Caco-2 (cell line): ENCODE data around the gene GLUL. TPM values are rescaled to one million over a fixed set of nuclear protein-coding genes. Genes with fewer than 3 reads are reported as not detected.

ENCODE experiments used
- BruUV-seq: library from RNA; stranded (reverse); fragments of 400-500 nt; replicated peaks from 2 replicates; lab custom pipeline; 2021; lab: Mats Ljungman, UMichigan
- CTCF ChIA-PET: fragments of 300-600 bp; sonication (Branson Sonifier 250); formaldehyde crosslinking; loops from one replicate; lab custom pipeline; 2022; ENCODE audit warnings: antibody characterized with exemption; lab: Charles Lee
- POLR2A ChIA-PET: fragments of 300-600 bp; sonication (Branson Sonifier 250); formaldehyde crosslinking; loops from one replicate; lab custom pipeline; 2022; ENCODE audit warnings: antibody characterized with exemption; lab: Charles Lee
- DNase-seq, 2 experiments: peaks; one replicate each; pipeline versions ENCODE4 v3.0.0 to v3.0.0-alpha.2; 2020 to 2022
- H3K27me3 ChIP-seq: replicated peaks from 2 replicates; pipeline ENCODE4 v1.6.0; 2011; ENCODE audit warnings: low read length; ENCODE audit not compliant: control insufficient read depth, insufficient read depth
- H3K36me3 ChIP-seq: 2 replicates; pipeline ENCODE4 v1.5.1; 2011; ENCODE audit warnings: low read length; ENCODE audit not compliant: control insufficient read depth, insufficient read depth
- H3K4me1 ChIP-seq: fragments of 250-450 bp; sonication (Bioruptor Pico); 2 replicates; pipeline ENCODE4 v1.5.1; 2020; ENCODE audit warnings: mild to moderate bottlenecking
- H3K4me3 ChIP-seq: 2 replicates; pipeline ENCODE4 v1.5.1; 2011; ENCODE audit warnings: low read depth, mild to moderate bottlenecking, control low read depth, low read length
- H3K9me3 ChIP-seq: fragments of 250-450 bp; sonication (Bioruptor Pico); 2 replicates; pipeline ENCODE4 v1.5.1; 2020; ENCODE audit warnings: mild to moderate bottlenecking, moderate library complexity
- H3K27ac Mint-ChIP-seq: one replicate; pipeline ENCODE4 v1.8.0; 2022; ENCODE audit warnings: mixed read lengths; ENCODE audit not compliant: unreplicated experiment
- H3K27me3 Mint-ChIP-seq: one replicate; pipeline ENCODE4 v1.8.0; 2022; ENCODE audit warnings: mixed read lengths; ENCODE audit not compliant: insufficient read depth, unreplicated experiment
- H3K36me3 Mint-ChIP-seq: one replicate; pipeline ENCODE4 v1.8.0; 2022; ENCODE audit warnings: mild to moderate bottlenecking, mixed read lengths; ENCODE audit not compliant: insufficient read depth, unreplicated experiment
- H3K4me1 Mint-ChIP-seq: one replicate; pipeline ENCODE4 v1.8.0; 2022; ENCODE audit warnings: low read depth, mixed read lengths; ENCODE audit not compliant: unreplicated experiment
- H3K4me3 Mint-ChIP-seq: one replicate; pipeline ENCODE4 v1.8.0; 2022; ENCODE audit warnings: mild to moderate bottlenecking, moderate library complexity, mixed read lengths; ENCODE audit not compliant: unreplicated experiment
- H3K9me3 Mint-ChIP-seq: one replicate; pipeline ENCODE4 v1.8.0; 2022; ENCODE audit warnings: mixed read lengths; ENCODE audit not compliant: unreplicated experiment
- CTCF ChIP-seq, 2 experiments: fragments of 200-600 bp in 1 of 2; IDR thresholded peaks; 1 replicate in 1 of 2; 2 replicates in 1 of 2; pipeline versions ENCODE4 v1.5.1 to v1.8.0; 2011 to 2022; ENCODE audit warnings: antibody characterized with exemption in 1 of 2, control low read depth in 1 of 2, inconsistent platforms in 1 of 2, low read depth in 1 of 2, low read length in 1 of 2, mild to moderate bottlenecking in 1 of 2, moderate library complexity in 1 of 2; ENCODE audit not compliant: insufficient read depth in 1 of 2, severe bottlenecking in 1 of 2, unreplicated experiment in 1 of 2
- intact Hi-C: fragments of 100-400 bp; cut with micrococcal nuclease; formaldehyde crosslinking; loops from one replicate; pipeline ENCODE4 v1.10.0; 2022; ENCODE audit not compliant: unreplicated experiment
- total RNA-seq: library from RNA; stranded (reverse); gene quantifications from 2 replicates; pipeline ENCODE4 v1.2.3, GENCODE V29; 2022

Gene GLUL
- total RNA-seq, 1 experiment from 2014 or later = 394 TPM

- ChIA-PET CTCF (no interaction called here), POLR2A (no interaction called here)
- Mint-ChIP-seq H3K4me3 (no peak overlapping the region), H3K27me3 (no peaks in the 10 kb centered on the region), H3K4me1 (peaks cover 14% of the 10 kb centered on the region), H3K27ac (no peak overlapping the region), H3K9me3 (no peaks in the 10 kb centered on the region), H3K36me3 (no peaks in the 10 kb centered on the region)
- no peak for DNase-seq
- no peaks in the 10 kb centered on the region for H3K36me3 ChIP-seq
- BruUV-seq = no TSS peak
- intact Hi-C loops = no loop called here
- no peak overlapping the region for H3K4me3 ChIP-seq
- no peaks in the 10 kb centered on the region for H3K9me3 ChIP-seq
- no peaks in the 10 kb centered on the region for H3K4me1 ChIP-seq
- H3K27me3 ChIP-seq = no peaks in the 10 kb centered on the region
- no peak for TF ChIP-seq CTCF (IDR thresholded peaks at IDR 0.05; ENCODE audit: insufficient read depth in 1 of 2, low read depth in 1 of 2, low read length in 1 of 2, severe bottlenecking in 1 of 2, unreplicated experiment in 1 of 2)
Measured at GRCh38 chr1:182332261-182333060, 59.1 kb downstream of the GLUL start.

Other genes with a start within 250 kb of the GLUL start
- not detected in 2 replicates for gene TEDDM1, start 8.9 kb upstream of the GLUL start, total RNA-seq
- gene RGSL1, start 58.4 kb upstream of the GLUL start, total RNA-seq = not detected in 2 replicates
- 2.7 and 2.9 TPM in 2 replicates for gene RNASEL, start 197.5 kb upstream of the GLUL start, total RNA-seq
- 0.77 and 1.2 TPM in 2 replicates for gene RGS16, start 212.6 kb upstream of the GLUL start, total RNA-seq